Chondrocyte (in vitro differentiated cells): ENCODE measurements around the gene CCDC154. TPM values are rescaled to one million over a fixed set of nuclear protein-coding genes. Genes with fewer than 3 reads are reported as not detected.

Source experiments
- DNase-seq: peaks from one replicate; pipeline ENCODE4 v3.0.0; 2021; ENCODE audit warnings: mixed read lengths, low spot score
- H3K27ac Mint-ChIP-seq: one replicate; pipeline ENCODE4 v1.8.0; 2021; ENCODE audit warnings: mild to moderate bottlenecking, moderate library complexity, mixed read lengths; ENCODE audit not compliant: unreplicated experiment
- H3K27me3 Mint-ChIP-seq: 2 replicates; pipeline ENCODE4 v1.8.0; 2021; ENCODE audit warnings: low read depth, mixed read lengths
- H3K36me3 Mint-ChIP-seq: 2 replicates; pipeline ENCODE4 v1.8.0; 2021; ENCODE audit warnings: low read depth, mixed read lengths
- H3K4me1 Mint-ChIP-seq: 2 replicates; pipeline ENCODE4 v1.8.0; 2021; ENCODE audit warnings: low read depth, mild to moderate bottlenecking, mixed read lengths
- H3K4me3 Mint-ChIP-seq: one replicate; pipeline ENCODE4 v1.8.0; 2021; ENCODE audit warnings: mild to moderate bottlenecking, moderate library complexity, mixed read lengths; ENCODE audit not compliant: unreplicated experiment
- H3K9me3 Mint-ChIP-seq: 2 replicates; pipeline ENCODE4 v1.8.0; 2021; ENCODE audit warnings: low read depth, mixed read lengths
- total RNA-seq: library from RNA; stranded (reverse); gene quantifications from 3 replicates; pipeline ENCODE4 v1.2.1, GENCODE V29; 2021
- TF ChIP-seq, protein P1 (sequence below): fragments of 200-600 bp; sonication (generic); IDR thresholded peaks from 2 replicates; pipeline ENCODE4 v1.5.0; 2021; ENCODE audit warnings: antibody characterized with exemption, mild to moderate bottlenecking, moderate library complexity

CCDC154 gene
- total RNA-seq, 1 donor from 2014 or later: 1.3 TPM

DNA sequence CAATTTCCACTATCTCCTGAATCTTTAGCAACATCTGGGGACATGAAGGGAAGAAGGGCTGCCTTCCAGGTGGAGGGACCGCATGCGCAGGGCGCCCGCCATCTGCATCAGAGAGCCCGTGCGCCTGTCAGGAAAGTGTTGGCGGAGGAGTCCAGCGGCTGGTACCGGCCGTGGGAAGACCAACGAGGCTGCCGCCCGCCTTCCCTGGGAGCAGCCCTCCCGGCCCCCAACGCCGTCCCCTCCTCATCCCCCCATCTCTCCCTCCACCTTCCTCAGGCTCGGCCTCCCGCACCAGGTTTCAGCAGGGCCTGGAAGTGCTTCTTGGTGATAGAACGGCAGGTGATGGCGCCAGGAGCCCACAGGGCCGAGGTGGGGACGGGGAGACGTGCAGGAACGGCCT lies 21.7 kb upstream of the CCDC154 start:
- TF ChIP-seq, protein P1, sequence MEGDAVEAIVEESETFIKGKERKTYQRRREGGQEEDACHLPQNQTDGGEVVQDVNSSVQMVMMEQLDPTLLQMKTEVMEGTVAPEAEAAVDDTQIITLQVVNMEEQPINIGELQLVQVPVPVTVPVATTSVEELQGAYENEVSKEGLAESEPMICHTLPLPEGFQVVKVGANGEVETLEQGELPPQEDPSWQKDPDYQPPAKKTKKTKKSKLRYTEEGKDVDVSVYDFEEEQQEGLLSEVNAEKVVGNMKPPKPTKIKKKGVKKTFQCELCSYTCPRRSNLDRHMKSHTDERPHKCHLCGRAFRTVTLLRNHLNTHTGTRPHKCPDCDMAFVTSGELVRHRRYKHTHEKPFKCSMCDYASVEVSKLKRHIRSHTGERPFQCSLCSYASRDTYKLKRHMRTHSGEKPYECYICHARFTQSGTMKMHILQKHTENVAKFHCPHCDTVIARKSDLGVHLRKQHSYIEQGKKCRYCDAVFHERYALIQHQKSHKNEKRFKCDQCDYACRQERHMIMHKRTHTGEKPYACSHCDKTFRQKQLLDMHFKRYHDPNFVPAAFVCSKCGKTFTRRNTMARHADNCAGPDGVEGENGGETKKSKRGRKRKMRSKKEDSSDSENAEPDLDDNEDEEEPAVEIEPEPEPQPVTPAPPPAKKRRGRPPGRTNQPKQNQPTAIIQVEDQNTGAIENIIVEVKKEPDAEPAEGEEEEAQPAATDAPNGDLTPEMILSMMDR: no peak
- DNase-seq: peak; percentile 72
- H3K9me3 Mint-ChIP-seq: no peaks in the 10 kb centered on the region
- H3K4me1 Mint-ChIP-seq: peaks cover 11% of the 10 kb centered on the region
- no peaks in the 10 kb centered on the region for H3K27me3 Mint-ChIP-seq
- H3K27ac Mint-ChIP-seq: no peak overlapping the region
- peaks cover 2% of the 10 kb centered on the region for H3K36me3 Mint-ChIP-seq
- no peak overlapping the region for H3K4me3 Mint-ChIP-seq

DNA sequence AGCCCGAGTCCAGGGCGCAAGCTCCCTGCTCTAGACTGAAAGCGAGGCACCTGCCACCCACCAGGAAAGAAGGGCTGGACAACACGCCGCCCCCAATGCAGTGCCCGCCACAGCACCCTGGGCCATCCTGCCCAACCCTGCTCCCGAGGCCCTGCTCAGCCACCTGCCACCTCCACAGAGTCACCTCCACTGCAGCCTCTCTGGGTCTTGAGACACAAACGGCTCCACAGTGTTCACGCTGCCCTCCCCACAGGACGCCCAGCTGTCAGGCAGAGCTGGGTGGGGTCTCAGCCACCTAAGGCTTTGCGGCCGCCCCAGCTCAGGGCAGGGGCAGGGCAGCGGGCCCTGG lies 21.2 kb upstream of the CCDC154 start:
- Mint-ChIP-seq H3K27me3 (no peaks in the 10 kb centered on the region), H3K27ac (no peak overlapping the region), H3K4me1 (peaks cover 6% of the 10 kb centered on the region), H3K36me3 (peaks cover 2% of the 10 kb centered on the region), H3K4me3 (no peak overlapping the region), H3K9me3 (no peaks in the 10 kb centered on the region)
- DNase-seq: peak; percentile 78
- TF ChIP-seq, protein P1: no peak

DNA sequence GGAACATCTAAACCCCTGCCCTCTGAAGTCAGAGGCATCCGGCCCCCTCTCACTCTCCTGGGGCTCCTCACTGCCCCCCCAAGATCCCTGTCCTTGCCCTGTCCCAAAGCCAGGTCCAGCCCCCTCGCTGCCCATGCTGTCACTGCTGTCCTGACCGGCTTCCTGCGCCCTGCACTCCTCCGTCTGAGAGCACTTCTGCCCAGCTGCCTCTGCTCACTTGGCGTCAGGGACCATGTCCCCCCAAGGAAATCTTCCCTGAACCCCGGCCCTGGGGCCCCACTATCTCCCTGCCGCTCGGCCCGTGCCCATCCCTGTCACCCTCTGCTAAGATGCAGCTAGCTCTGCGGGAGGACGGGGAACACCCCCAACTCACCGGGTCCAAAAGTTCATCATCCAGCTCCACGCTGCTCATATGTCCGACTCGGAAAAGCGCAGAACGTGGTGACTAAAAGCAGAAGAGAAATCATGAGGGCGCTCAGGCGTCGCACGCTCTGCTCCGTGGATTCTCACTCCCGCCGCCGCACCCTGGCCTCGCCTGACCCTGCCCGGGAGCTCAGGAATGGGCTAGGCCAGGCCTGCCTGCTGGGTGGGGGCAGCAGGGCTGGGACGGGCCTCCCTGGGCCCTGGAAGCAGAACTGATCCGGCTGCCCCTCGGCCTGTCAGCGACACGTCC lies 20.7 kb upstream of the CCDC154 start:
- Mint-ChIP-seq H3K36me3 (peaks cover 2% of the 10 kb centered on the region), H3K27ac (no peak overlapping the region), H3K27me3 (no peaks in the 10 kb centered on the region), H3K4me3 (no peak overlapping the region), H3K4me1 (peaks cover 2% of the 10 kb centered on the region), H3K9me3 (no peaks in the 10 kb centered on the region)
- peak; percentile 88 for DNase-seq
- TF ChIP-seq, protein P1: no peak

DNA sequence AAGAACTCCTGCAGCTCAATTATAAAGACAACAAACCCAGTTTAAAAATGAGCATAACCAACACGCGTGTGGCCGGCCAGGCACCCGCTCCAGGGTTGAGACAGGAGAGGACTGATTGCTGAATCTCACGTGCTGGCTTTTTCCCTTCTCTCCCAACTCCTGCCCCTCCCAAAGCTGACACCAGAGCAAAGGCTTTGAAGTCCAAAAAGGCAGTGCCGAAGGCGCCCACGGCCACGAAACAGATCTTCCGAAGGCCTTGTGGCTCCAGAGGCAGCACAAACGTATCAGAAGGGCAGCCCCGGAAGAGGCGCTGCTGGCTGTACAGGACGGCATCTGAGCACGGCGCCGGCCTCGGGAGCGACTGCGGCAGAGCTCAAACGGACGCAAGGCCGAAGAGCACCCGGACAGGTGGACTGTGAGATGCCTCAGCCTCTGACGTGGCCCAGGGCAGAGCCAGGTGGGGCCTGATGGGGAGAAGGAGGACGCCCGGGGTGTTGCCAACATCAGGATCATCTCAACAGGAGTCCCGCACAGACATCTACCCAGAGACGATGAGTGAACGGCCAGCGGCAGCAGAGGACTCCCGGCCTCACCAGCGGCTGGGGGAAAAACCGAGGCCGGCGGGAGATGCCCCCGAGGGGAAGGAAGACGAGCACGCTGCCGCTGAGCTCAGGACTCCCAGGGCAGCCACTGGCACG lies 20.0 kb upstream of the CCDC154 start:
- Mint-ChIP-seq H3K4me1 (no peaks in the 10 kb centered on the region), H3K4me3 (no peak overlapping the region)
- peak; percentile 78 for DNase-seq

DNA sequence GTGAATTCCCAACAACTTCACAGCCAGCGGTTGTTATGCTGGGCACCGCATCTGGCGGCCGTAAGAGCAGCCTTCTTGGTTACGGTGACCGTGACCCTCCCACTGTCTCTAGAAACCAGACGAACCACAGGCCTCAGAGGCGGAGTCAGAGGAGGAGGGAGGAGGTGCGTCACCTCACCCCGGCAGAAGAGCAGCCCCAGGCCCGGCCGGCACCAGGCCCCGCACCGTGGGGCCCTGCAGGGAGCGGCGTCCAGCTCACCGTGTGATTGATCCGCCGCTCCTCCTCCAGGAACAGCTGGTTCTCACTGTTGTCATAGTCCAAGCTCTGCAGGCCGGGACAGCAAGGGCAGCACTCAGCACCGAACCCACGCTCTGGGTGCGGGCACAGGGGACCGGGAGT lies 16.8 kb upstream of the CCDC154 start:
- no peak overlapping the region for H3K27ac Mint-ChIP-seq
- no peaks in the 10 kb centered on the region for H3K4me1 Mint-ChIP-seq

More for the DNA sequence above, 20.0 kb upstream of the CCDC154 start:
- Mint-ChIP-seq H3K36me3 (peaks cover 2% of the 10 kb centered on the region), H3K27me3 (no peaks in the 10 kb centered on the region), H3K9me3 (no peaks in the 10 kb centered on the region), H3K27ac (no peak overlapping the region)
- TF ChIP-seq, protein P1: no peak

More for the DNA sequence above, 16.8 kb upstream of the CCDC154 start:
- Mint-ChIP-seq H3K36me3 (peaks cover 2% of the 10 kb centered on the region), H3K9me3 (no peaks in the 10 kb centered on the region), H3K4me3 (no peak overlapping the region), H3K27me3 (no peaks in the 10 kb centered on the region)
- DNase-seq: no peak
- TF ChIP-seq, protein P1: no peak
